Liver (tissue), 9 donors: Measurements from ENCODE around the gene FBXO21. TPM values are rescaled to one million over a fixed set of nuclear protein-coding genes. Genes with fewer than 3 reads are reported as not detected.
A peak's percentile ranks its signal among the peaks of the same experiment; 100 is the strongest.

Source experiments
- DNase-seq: peaks from one replicate; pipeline ENCODE4 v3.0.0-alpha.2; 2017; ENCODE audit warnings: low spot score
- H3K27ac ChIP-seq, 2 donors: one replicate each; pipeline ENCODE4 v1.7.0; 2013; ENCODE audit warnings: inconsistent platforms in 2 of 2, low read length in 2 of 2, control low read depth in 1 of 2, low read depth in 1 of 2, mild to moderate bottlenecking in 1 of 2
- H3K27me3 ChIP-seq, 4 donors: one replicate each; pipeline versions ENCODE4 v1.6.1 to v1.7.0; 2013; ENCODE audit warnings: low read length in 3 of 4, inconsistent platforms in 1 of 4, mild to moderate bottlenecking in 1 of 4, moderate library complexity in 1 of 4; ENCODE audit not compliant: control insufficient read depth in 4 of 4, insufficient read depth in 4 of 4
- H3K36me3 ChIP-seq, 4 donors: one replicate each; pipeline versions ENCODE4 v1.6.1 to v1.7.0; 2013; ENCODE audit warnings: low read length in 3 of 4, mild to moderate bottlenecking in 3 of 4, low read depth in 1 of 4, moderate library complexity in 1 of 4; ENCODE audit not compliant: control insufficient read depth in 4 of 4, insufficient read depth in 3 of 4
- H3K4me1 ChIP-seq, 4 donors: one replicate each; pipeline versions ENCODE4 v1.6.1 to v1.7.0; 2013; ENCODE audit warnings: low read length in 3 of 4, mild to moderate bottlenecking in 3 of 4, moderate library complexity in 1 of 4; ENCODE audit not compliant: control insufficient read depth in 4 of 4, insufficient read depth in 4 of 4
- H3K4me3 ChIP-seq, 3 donors: one replicate each; pipeline versions ENCODE4 v1.6.1 to v1.7.0; 2013; ENCODE audit warnings: low read length in 3 of 3, control low read depth in 1 of 3, low read depth in 1 of 3, mild to moderate bottlenecking in 1 of 3
- H3K9ac ChIP-seq, 2 donors: one replicate each; pipeline ENCODE4 v1.7.0; 2013; ENCODE audit warnings: low read length in 2 of 2, mild to moderate bottlenecking in 2 of 2, moderate library complexity in 2 of 2, control low read depth in 1 of 2, low read depth in 1 of 2
- H3K9me3 ChIP-seq, 4 donors: one replicate each; pipeline versions ENCODE4 v1.6.1 to v1.7.0; 2013; ENCODE audit warnings: low read length in 3 of 4; ENCODE audit not compliant: control insufficient read depth in 4 of 4
- EGR1 ChIP-seq, 2 donors: IDR thresholded peaks; 2 replicates each; pipeline ENCODE4 v1.6.1; 2016 to 2018; ENCODE audit warnings: antibody characterized with exemption in 2 of 2, low read depth in 2 of 2
- FOXA1 ChIP-seq: IDR thresholded peaks from 2 replicates; pipeline ENCODE4 v1.6.1; 2016; ENCODE audit warnings: antibody characterized with exemption
- FOXA2 ChIP-seq: IDR thresholded peaks from 2 replicates; pipeline ENCODE4 v1.6.1; 2016; ENCODE audit warnings: antibody characterized with exemption
- GABPA ChIP-seq, 2 donors: IDR thresholded peaks in 1 of 2; conservative IDR thresholded peaks in 1 of 2; 2 replicates each; pipeline ENCODE4 v1.6.1; 2016; ENCODE audit warnings: antibody characterized with exemption in 2 of 2, mild to moderate bottlenecking in 1 of 2, moderate library complexity in 1 of 2
- HNF4A ChIP-seq, 2 donors: conservative IDR thresholded peaks; 2 replicates each; pipeline ENCODE4 v1.6.1; 2016; ENCODE audit warnings: antibody characterized with exemption in 2 of 2, mild to moderate bottlenecking in 2 of 2
- HNF4G ChIP-seq: IDR thresholded peaks from 2 replicates; pipeline ENCODE4 v1.6.1; 2016; ENCODE audit warnings: antibody characterized with exemption
- JUND ChIP-seq, 2 donors: IDR thresholded peaks; 2 replicates each; pipeline ENCODE4 v1.6.1; 2016; ENCODE audit warnings: antibody characterized with exemption in 2 of 2
- NR2F2 ChIP-seq: IDR thresholded peaks from 2 replicates; pipeline ENCODE4 v1.6.1; 2016; ENCODE audit warnings: antibody characterized with exemption
- RAD21 ChIP-seq, 2 donors: IDR thresholded peaks; 2 replicates each; pipeline ENCODE4 v1.6.1; 2016; ENCODE audit warnings: antibody characterized with exemption in 2 of 2, mild to moderate bottlenecking in 2 of 2
- RXRA ChIP-seq, 2 donors: IDR thresholded peaks; 2 replicates each; pipeline ENCODE4 v1.6.1; 2017 to 2018; ENCODE audit warnings: antibody characterized with exemption in 2 of 2, mild to moderate bottlenecking in 1 of 2
- SP1 ChIP-seq: IDR thresholded peaks from 2 replicates; pipeline ENCODE4 v1.6.1; 2018; ENCODE audit warnings: antibody characterized with exemption, mild to moderate bottlenecking
- TAF1 ChIP-seq: conservative IDR thresholded peaks from 2 replicates; pipeline ENCODE4 v1.6.1; 2016; ENCODE audit warnings: antibody characterized with exemption, mild to moderate bottlenecking
- YY1 ChIP-seq: IDR thresholded peaks from 2 replicates; pipeline ENCODE4 v1.6.1; 2016; ENCODE audit warnings: antibody characterized with exemption, mild to moderate bottlenecking
- WGBS: extraction: QIAGEN DNeasy Blood & Tissue Kit; methylation state at CpG from one replicate; pipeline ENCODE4 v1.1.7; 2013; 5-methylcytosine and 5-hydroxymethylcytosine counted together
- polyA plus RNA-seq, 2 donors: library from polyadenylated mRNA; stranded (reverse) in 1 of 2; unstranded in 1 of 2; fragments of 200-250 nt in 1 of 2; fragments of >200 nt in 1 of 2; fragmentation: Nextera tagmentation in 1 of 2; extraction: Ambion mirVana in 1 of 2; gene quantifications; one replicate each; pipeline versions ENCODE4 v1.2.1 to v1.2.3, GENCODE V29; 2013 to 2015
- total RNA-seq, 2 donors: library from RNA; depleted of rRNA; stranded (reverse); fragments of >200 nt; gene quantifications; one replicate each; pipeline ENCODE4 v1.2.3, GENCODE V29; 2014
- TF ChIP-seq, protein P1 (sequence below): fragments of 150-350 bp; IDR thresholded peaks from 2 replicates; pipeline ENCODE4 v1.5.1; 2017; ENCODE audit warnings: improper control_type of control experiment, low read depth, low read length; ENCODE audit not compliant: missing input control
- TF ChIP-seq, protein P2 (sequence below): IDR thresholded peaks from 2 replicates; pipeline ENCODE4 v1.6.1; 2016; ENCODE audit warnings: antibody characterized with exemption
- TF ChIP-seq, protein P3 (sequence below): IDR thresholded peaks from 2 replicates; pipeline ENCODE4 v1.6.1; 2016; ENCODE audit warnings: antibody characterized with exemption
- TF ChIP-seq, protein P4 (sequence below): IDR thresholded peaks from 2 replicates; pipeline ENCODE4 v1.6.1; 2016; ENCODE audit warnings: antibody characterized with exemption, mild to moderate bottlenecking
- TF ChIP-seq, protein P5 (sequence below): IDR thresholded peaks from 2 replicates; pipeline ENCODE4 v1.6.1; 2016; ENCODE audit warnings: antibody characterized with exemption
- donor health status: healthy.
- donor health status: healthy.
- donor health status: healthy.
- donor health status: healthy.
- donor health status: healthy.

FBXO21 gene, protein sequence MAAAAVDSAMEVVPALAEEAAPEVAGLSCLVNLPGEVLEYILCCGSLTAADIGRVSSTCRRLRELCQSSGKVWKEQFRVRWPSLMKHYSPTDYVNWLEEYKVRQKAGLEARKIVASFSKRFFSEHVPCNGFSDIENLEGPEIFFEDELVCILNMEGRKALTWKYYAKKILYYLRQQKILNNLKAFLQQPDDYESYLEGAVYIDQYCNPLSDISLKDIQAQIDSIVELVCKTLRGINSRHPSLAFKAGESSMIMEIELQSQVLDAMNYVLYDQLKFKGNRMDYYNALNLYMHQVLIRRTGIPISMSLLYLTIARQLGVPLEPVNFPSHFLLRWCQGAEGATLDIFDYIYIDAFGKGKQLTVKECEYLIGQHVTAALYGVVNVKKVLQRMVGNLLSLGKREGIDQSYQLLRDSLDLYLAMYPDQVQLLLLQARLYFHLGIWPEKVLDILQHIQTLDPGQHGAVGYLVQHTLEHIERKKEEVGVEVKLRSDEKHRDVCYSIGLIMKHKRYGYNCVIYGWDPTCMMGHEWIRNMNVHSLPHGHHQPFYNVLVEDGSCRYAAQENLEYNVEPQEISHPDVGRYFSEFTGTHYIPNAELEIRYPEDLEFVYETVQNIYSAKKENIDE
- total RNA-seq = 10 to 100 TPM; 25.5 to 54.4 TPM
- 10 to 100 TPM; 12.9 to 16.7 TPM for polyA plus RNA-seq

DNA sequence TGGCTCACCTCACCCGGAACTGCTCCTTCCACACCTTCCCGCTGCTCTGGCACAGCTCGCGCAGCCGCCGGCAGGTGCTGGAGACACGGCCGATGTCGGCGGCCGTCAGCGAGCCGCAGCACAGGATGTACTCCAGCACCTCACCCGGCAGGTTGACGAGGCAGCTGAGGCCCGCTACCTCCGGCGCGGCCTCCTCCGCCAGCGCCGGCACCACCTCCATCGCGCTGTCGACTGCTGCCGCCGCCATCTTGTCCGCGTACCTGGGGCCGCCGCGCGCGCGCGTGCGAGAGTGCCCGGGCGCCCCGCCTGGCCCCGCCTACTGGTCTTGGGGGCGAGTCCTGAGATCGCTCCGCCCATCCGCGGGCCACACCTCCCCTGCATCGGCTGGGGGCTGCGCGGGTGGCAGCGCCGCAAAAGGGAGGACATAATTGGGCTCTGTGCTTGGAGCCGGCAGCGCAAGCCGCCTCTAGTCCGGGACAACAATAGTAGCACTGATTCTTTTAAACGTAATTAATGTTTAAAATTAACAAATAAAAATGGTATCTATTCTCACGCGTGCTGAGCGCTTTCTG is at the start of gene FBXO21:
Gene FBXO21, minus strand, starts transcription at position 261 of the 572 bp plus-strand sequence. Its CDS starts 14 bp downstream, at position 247.
- TF ChIP-seq HNF4A (conservative IDR thresholded peaks at IDR 0.05) (no peak), TAF1 (peak; percentile 18), NR2F2 (no peak), FOXA2 (no peak), SP1 (peak; percentile 18), GABPA (IDR thresholded peaks at IDR 0.05 in 1 of 2, conservative IDR thresholded peaks at IDR 0.05 in 1 of 2) (no peak), RXRA (IDR thresholded peaks at IDR 0.05) (no peak), EGR1 (IDR thresholded peaks at IDR 0.05; ENCODE audit: low read depth in 2 of 2) (no peak), HNF4G (no peak), JUND (IDR thresholded peaks at IDR 0.05) (no peak), YY1 (peak; percentile 95), RAD21 (IDR thresholded peaks at IDR 0.05) (peak in 1 of 2 donors; percentile 15), FOXA1 (no peak)
- TF ChIP-seq, protein P1, sequence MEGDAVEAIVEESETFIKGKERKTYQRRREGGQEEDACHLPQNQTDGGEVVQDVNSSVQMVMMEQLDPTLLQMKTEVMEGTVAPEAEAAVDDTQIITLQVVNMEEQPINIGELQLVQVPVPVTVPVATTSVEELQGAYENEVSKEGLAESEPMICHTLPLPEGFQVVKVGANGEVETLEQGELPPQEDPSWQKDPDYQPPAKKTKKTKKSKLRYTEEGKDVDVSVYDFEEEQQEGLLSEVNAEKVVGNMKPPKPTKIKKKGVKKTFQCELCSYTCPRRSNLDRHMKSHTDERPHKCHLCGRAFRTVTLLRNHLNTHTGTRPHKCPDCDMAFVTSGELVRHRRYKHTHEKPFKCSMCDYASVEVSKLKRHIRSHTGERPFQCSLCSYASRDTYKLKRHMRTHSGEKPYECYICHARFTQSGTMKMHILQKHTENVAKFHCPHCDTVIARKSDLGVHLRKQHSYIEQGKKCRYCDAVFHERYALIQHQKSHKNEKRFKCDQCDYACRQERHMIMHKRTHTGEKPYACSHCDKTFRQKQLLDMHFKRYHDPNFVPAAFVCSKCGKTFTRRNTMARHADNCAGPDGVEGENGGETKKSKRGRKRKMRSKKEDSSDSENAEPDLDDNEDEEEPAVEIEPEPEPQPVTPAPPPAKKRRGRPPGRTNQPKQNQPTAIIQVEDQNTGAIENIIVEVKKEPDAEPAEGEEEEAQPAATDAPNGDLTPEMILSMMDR = no peak
- TF ChIP-seq, protein P2, sequence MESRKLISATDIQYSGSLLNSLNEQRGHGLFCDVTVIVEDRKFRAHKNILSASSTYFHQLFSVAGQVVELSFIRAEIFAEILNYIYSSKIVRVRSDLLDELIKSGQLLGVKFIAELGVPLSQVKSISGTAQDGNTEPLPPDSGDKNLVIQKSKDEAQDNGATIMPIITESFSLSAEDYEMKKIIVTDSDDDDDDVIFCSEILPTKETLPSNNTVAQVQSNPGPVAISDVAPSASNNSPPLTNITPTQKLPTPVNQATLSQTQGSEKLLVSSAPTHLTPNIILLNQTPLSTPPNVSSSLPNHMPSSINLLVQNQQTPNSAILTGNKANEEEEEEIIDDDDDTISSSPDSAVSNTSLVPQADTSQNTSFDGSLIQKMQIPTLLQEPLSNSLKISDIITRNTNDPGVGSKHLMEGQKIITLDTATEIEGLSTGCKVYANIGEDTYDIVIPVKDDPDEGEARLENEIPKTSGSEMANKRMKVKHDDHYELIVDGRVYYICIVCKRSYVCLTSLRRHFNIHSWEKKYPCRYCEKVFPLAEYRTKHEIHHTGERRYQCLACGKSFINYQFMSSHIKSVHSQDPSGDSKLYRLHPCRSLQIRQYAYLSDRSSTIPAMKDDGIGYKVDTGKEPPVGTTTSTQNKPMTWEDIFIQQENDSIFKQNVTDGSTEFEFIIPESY = no peak
- TF ChIP-seq, protein P3, sequence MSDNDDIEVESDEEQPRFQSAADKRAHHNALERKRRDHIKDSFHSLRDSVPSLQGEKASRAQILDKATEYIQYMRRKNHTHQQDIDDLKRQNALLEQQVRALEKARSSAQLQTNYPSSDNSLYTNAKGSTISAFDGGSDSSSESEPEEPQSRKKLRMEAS = no peak
- TF ChIP-seq, protein P4, sequence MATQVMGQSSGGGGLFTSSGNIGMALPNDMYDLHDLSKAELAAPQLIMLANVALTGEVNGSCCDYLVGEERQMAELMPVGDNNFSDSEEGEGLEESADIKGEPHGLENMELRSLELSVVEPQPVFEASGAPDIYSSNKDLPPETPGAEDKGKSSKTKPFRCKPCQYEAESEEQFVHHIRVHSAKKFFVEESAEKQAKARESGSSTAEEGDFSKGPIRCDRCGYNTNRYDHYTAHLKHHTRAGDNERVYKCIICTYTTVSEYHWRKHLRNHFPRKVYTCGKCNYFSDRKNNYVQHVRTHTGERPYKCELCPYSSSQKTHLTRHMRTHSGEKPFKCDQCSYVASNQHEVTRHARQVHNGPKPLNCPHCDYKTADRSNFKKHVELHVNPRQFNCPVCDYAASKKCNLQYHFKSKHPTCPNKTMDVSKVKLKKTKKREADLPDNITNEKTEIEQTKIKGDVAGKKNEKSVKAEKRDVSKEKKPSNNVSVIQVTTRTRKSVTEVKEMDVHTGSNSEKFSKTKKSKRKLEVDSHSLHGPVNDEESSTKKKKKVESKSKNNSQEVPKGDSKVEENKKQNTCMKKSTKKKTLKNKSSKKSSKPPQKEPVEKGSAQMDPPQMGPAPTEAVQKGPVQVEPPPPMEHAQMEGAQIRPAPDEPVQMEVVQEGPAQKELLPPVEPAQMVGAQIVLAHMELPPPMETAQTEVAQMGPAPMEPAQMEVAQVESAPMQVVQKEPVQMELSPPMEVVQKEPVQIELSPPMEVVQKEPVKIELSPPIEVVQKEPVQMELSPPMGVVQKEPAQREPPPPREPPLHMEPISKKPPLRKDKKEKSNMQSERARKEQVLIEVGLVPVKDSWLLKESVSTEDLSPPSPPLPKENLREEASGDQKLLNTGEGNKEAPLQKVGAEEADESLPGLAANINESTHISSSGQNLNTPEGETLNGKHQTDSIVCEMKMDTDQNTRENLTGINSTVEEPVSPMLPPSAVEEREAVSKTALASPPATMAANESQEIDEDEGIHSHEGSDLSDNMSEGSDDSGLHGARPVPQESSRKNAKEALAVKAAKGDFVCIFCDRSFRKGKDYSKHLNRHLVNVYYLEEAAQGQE = peak; percentile 28
- TF ChIP-seq, protein P5, sequence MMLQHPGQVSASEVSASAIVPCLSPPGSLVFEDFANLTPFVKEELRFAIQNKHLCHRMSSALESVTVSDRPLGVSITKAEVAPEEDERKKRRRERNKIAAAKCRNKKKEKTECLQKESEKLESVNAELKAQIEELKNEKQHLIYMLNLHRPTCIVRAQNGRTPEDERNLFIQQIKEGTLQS = no peak
- Histone ChIP-seq H3K9me3 (no peaks in the 10 kb centered on the region), H3K9ac (peak within 1 kb of the TSS; percentile 1 to 65), H3K4me3 (peak within 1 kb of the TSS; percentile 87 to 97 (median 93)), H3K4me1 (peaks cover 5 to 24% (median 14%) of the 10 kb centered on the region in 4 donors), H3K27me3 (no peaks in the 10 kb centered on the region), H3K27ac (peak within 1 kb of the TSS; percentile 76 to 82), H3K36me3 (peaks cover 0 to 7% (median 2%) of the 10 kb centered on the region in 4 donors)
- 3% methylated on average over 59 of the region's 59 CpGs for WGBS
- peak; percentile 91 for DNase-seq
